ENCODE data around the gene KIN.

- no peak for TF ChIP-seq EZH2phosphoT487 (IDR thresholded peaks at IDR 0.05; ENCODE audit: borderline replicate concordance)
- TF ChIP-seq, protein P1, sequence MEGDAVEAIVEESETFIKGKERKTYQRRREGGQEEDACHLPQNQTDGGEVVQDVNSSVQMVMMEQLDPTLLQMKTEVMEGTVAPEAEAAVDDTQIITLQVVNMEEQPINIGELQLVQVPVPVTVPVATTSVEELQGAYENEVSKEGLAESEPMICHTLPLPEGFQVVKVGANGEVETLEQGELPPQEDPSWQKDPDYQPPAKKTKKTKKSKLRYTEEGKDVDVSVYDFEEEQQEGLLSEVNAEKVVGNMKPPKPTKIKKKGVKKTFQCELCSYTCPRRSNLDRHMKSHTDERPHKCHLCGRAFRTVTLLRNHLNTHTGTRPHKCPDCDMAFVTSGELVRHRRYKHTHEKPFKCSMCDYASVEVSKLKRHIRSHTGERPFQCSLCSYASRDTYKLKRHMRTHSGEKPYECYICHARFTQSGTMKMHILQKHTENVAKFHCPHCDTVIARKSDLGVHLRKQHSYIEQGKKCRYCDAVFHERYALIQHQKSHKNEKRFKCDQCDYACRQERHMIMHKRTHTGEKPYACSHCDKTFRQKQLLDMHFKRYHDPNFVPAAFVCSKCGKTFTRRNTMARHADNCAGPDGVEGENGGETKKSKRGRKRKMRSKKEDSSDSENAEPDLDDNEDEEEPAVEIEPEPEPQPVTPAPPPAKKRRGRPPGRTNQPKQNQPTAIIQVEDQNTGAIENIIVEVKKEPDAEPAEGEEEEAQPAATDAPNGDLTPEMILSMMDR (conservative IDR thresholded peaks at IDR 0.05; ENCODE audit: low read length), result no peak
Observed at GRCh38 chr10:7811000-7811399, 23.2 kb upstream of the KIN start.

Data from Loucy (cell line).